Adrenal gland (tissue), 5 donors: ENCODE results near the gene ETFA.

Experiments
- POLR2A ChIP-seq, 2 donors: fragments of 450-650 bp; IDR thresholded peaks; one replicate each; pipeline ENCODE4 v1.6.1; 2017; ENCODE audit warnings: antibody characterized with exemption in 2 of 2, mild to moderate bottlenecking in 2 of 2, moderate library complexity in 1 of 2
- TF ChIP-seq, protein P1 (sequence below), 6 experiments: fragments of 450-650 bp in 4 of 6; fragments of 200-600 bp in 2 of 6; sonication (generic) in 1 of 6; IDR thresholded peaks; 1 replicate in 5 of 6; 2 replicates in 1 of 6; pipeline versions ENCODE4 v1.5.1 to v1.8.0; 2016 to 2021; ENCODE audit warnings: antibody characterized with exemption in 6 of 6, mild to moderate bottlenecking in 2 of 6, moderate library complexity in 1 of 6
- donor health status: DM: no; HTN: no; CAD: no.

DNA sequence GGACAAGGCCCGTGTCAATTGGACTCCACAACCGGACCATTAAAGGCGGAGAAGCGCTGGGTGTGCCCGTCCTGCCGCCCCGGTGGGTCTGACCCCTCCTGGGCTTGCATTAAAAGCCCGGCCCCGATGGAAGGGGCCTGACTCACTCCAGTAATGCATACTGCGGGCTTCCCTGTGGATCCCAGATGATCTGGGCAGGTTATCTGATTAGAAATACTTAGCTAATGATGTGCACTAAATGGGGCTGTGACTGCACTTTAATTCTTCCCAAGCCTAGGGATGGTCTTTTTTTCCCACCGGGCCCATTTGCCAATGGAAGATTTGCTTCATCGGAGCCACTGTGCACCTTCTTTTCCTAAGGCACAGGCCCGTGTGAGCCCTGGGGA, 126.6 kb downstream of the ETFA start:
- TF ChIP-seq, protein P1, sequence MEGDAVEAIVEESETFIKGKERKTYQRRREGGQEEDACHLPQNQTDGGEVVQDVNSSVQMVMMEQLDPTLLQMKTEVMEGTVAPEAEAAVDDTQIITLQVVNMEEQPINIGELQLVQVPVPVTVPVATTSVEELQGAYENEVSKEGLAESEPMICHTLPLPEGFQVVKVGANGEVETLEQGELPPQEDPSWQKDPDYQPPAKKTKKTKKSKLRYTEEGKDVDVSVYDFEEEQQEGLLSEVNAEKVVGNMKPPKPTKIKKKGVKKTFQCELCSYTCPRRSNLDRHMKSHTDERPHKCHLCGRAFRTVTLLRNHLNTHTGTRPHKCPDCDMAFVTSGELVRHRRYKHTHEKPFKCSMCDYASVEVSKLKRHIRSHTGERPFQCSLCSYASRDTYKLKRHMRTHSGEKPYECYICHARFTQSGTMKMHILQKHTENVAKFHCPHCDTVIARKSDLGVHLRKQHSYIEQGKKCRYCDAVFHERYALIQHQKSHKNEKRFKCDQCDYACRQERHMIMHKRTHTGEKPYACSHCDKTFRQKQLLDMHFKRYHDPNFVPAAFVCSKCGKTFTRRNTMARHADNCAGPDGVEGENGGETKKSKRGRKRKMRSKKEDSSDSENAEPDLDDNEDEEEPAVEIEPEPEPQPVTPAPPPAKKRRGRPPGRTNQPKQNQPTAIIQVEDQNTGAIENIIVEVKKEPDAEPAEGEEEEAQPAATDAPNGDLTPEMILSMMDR (IDR thresholded peaks at IDR 0.05), result no peak
- TF ChIP-seq POLR2A (IDR thresholded peaks at IDR 0.05), result no peak
